HG02884 (cell line): Measurements from ENCODE around the gene RAD51AP1.
A peak's percentile ranks its signal among the peaks of the same experiment; 100 is the strongest.

Experiments used
- ATAC-seq: cut with Tn5 transposase; IDR thresholded peaks from one replicate; pipeline ENCODE4 v1.9.1; 2021; ENCODE audit warnings: mild to moderate bottlenecking, moderate library complexity; ENCODE audit not compliant: unreplicated experiment

Gene RAD51AP1

DNA sequence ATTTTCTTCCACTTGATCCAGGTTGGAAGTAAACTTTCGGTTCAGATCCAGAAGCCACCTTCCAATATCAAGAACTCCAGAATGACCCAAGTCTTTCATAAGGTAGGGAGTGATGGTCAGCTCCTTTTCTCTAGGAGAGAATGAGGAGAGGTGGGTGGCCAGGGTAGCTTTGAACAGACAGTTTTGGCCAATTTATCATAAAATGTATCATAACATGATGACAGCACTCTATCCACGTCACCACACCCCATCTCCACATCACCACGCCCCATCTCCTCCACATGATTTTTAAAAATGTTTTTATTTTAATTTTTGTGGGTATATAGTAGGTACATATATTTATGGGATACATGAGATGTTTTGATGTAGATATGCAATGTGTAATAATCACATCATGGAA lies 50.2 kb downstream of the RAD51AP1 start:
- ATAC-seq: no peak

DNA sequence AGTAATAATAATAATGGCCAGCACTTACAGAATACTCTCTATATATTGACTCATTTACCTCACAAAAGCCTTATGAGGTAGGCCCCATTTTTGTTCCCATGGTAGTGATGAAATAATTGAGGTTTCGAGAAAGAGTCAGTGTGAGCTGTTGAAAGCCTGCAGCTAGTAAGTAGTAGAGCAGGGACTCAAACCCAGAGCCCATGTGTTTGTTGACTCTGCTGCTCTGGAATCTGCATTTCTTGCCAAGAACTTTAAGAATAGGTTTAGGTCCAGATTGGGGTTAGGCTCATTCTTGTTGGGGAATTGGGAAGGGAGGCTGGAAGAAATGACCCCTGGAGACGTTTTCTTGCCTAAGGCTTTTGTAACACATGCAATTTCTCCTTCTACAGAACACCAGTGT lies 51.3 kb downstream of the RAD51AP1 start:
- ATAC-seq: no peak

DNA sequence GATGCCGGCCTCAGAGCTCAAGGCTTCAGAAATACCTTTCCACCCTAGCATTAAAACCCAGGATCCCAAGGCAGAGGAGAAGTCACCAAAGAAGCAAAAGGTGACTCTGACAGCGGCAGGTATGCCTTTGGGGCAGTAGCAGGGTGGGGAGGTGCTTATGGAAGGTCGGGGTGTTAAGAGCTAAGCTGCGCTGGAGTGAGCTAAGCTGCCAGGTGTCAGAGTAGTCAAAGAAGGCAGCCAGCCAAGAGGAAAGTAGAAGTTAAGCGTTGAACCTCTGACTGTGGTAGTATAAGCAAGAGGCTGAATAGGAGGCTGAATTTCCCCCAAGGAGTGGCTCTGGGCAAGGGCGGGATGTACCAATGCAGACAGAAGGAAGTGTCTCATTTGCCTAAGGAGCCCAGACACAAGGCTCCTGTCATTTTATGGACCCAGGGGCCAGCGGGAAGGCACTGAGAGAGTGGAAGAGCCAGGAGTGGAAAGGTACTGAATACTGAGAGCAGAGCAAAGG lies 52.5 kb downstream of the RAD51AP1 start:
- no peak for ATAC-seq

DNA sequence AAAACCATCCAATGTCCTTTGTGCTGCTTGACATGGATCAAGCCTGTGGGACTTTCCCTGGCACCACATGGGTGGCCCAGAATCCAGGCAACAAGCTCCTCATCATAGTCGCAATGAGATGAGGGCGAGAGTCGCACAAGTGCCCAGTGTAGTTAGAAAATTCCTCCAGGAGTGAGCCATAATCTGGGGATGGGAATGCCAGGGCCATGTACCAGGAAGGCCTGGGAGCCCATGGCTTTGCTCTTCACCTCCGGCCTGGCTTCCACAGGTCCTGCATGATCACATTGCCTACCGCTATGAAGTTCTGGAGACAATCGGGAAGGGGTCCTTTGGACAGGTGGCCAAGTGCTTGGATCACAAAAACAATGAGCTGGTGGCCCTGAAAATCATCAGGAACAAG lies 57.2 kb downstream of the RAD51AP1 start:
- ATAC-seq: no peak

DNA sequence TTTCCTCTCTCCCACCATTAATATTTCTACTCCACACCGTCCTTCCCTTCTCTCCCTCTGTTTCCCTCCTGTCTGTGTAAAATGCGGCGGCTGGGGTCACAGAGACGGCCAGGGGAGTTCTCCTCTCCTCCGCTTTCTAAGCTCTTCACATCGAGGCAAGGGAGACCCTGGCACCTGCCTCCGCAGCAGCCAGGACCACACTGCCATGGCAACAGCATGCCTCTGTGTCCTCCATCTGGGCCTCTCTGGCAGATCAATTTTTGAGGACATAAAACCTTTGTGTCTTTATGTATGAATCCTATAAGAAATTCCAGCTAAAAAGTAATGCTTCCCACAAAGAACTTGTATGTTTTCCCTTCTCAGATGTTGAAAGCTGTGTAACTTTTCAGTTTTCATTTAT lies 64.7 kb downstream of the RAD51AP1 start:
- ATAC-seq: no peak

DNA sequence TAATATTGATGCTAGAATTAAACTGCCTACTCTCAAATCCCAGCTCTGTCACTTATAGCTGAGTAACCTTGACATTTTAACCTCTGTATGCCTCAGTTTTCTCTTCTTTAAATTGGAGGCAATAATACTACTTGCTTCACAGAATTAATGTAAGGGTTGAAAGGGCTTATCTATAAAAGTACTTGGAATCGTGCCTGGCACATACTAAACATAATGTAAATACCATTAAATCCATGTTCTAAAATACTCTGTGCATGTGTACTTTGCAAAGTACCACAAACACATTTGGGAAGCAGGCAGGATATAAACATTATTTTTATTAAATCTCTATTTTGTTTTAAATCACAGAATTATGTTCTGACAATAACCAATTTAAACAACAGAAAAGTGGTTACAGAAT lies 65.3 kb downstream of the RAD51AP1 start:
- no peak for ATAC-seq

DNA sequence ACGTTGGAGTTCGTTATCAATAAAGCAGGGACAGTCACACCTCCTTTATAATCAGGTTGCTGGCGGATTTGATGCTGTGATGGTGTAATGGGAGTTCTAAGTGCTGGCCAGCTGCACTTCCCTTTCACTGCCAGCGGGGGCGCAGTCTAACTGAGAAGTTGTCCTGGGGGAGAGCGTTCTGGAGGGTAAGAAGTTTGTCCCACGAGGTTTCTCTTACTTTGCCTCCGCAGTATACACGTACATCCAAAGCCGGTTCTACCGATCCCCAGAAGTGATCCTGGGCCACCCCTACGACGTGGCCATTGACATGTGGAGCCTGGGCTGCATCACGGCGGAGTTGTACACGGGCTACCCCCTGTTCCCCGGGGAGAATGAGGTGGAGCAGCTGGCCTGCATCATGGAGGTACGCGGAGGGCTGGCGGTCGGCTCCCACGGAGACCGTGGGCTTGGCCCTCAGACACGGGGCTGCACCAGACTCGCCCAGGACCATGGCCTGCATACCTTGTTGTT lies 66.0 kb downstream of the RAD51AP1 start:
- peak; percentile 93 for ATAC-seq

DNA sequence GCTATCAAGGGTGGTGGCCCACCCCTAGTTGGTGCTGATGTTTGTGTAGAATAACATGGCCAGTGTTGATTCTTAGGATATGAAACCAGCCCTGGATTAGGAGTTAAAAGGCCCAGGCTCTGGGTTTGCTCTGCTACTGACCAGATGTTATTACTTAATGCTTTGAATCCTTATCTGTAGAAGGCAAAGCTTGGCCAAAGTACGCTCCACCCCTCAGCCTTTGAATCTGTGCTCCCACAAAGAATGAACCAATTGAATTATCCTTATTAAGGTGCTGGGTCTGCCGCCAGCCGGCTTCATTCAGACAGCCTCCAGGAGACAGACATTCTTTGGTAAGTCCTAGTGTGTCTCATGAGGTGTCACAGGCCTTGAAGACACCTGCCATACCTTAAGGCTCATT lies 68.4 kb downstream of the RAD51AP1 start:
- ATAC-seq: no peak

DNA sequence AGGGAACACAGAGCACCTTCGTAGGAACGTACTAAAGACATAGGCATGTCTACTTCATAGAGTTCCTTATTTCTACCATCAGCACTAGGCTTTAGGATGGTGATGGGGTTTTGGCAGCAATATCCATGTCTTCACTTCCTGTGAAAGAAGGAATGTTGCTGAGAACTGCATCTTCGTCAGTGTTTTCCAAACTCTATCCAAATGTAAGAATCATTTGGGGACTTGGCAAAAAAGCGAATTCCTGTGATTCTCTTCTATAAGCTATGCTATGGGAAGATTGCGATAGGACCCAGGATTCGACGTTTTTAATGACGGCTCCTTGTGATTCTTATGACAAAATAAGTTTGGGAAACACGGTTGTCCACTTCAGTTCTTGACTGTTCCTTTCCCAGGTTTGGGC lies 70.4 kb downstream of the RAD51AP1 start:
- ATAC-seq: no peak
